Erythroblast (primary cell): ENCODE results near the gene RNF213.

Experiments
- GATA1 ChIP-seq: IDR thresholded peaks from 2 replicates; pipeline ENCODE4 v1.6.1; 2011; ENCODE audit warnings: low read depth, mild to moderate bottlenecking, control low read depth, low read length, moderate library complexity
- POLR2A ChIP-seq: IDR thresholded peaks from 2 replicates; pipeline ENCODE4 v1.6.1; 2011; ENCODE audit warnings: mild to moderate bottlenecking, low read length

DNA sequence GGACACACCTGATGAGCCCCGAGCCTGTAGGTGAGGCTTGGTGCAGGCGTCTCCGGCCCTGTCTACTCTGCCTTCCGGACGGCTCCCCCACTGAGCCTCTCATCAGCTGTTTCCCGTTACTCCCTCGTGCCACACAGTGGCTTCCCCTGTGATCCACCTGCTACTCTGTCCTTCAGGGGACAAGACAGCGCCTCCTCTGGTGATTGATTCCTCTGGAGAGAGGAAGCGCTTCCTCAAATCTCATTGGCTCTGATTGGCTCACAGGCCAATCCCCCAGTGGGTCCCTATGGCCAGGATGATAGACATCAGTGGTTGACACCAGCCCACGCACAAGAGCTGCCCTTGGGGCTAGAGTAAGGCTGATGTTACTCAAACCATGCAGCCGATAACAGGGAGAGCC lies 24.0 kb downstream of the RNF213 start:
- TF ChIP-seq POLR2A = no peak
- no peak for TF ChIP-seq GATA1
